Vagina (tissue), 2 donors: ENCODE data around the gene GSTK1. TPM values are rescaled to one million over a fixed set of nuclear protein-coding genes. Genes with fewer than 3 reads are reported as not detected.

Experiments used
- DNase-seq, 2 donors: peaks; one replicate each; pipeline ENCODE4 v3.0.0-alpha.2; 2017; ENCODE audit errors: extremely low spot score in 2 of 2
- H3K27ac ChIP-seq: fragments of 200-600 bp; sonication (generic); one replicate; pipeline ENCODE4 v1.5.1; 2019
- H3K27me3 ChIP-seq: fragments of 200-600 bp; sonication (generic); one replicate; pipeline ENCODE4 v1.5.1; 2019
- H3K36me3 ChIP-seq, 2 donors: fragments of 200-600 bp; sonication (generic); one replicate each; pipeline ENCODE4 v1.5.1; 2017 to 2019
- H3K4me1 ChIP-seq: fragments of 200-600 bp; sonication (generic); one replicate; pipeline ENCODE4 v1.5.1; 2019
- H3K4me3 ChIP-seq, 2 donors: fragments of 200-600 bp; sonication (generic); 1 replicate in 1 of 2; 2 replicates in 1 of 2; pipeline ENCODE4 v1.5.1; 2016 to 2019
- H3K9me3 ChIP-seq: fragments of 200-600 bp; sonication (generic); one replicate; pipeline ENCODE4 v1.5.1; 2019
- POLR2A ChIP-seq, 2 donors: fragments of 450-650 bp; IDR thresholded peaks; one replicate each; pipeline ENCODE4 v1.6.1; 2017; ENCODE audit warnings: antibody characterized with exemption in 2 of 2, mild to moderate bottlenecking in 2 of 2, moderate library complexity in 2 of 2
- POLR2AphosphoS5 ChIP-seq, 2 donors: sonication (generic); formaldehyde crosslinking; IDR thresholded peaks; one replicate each; pipeline ENCODE4 v1.9.0; 2017; ENCODE audit warnings: antibody characterized with exemption in 2 of 2, mild to moderate bottlenecking in 2 of 2, low read depth in 1 of 2; ENCODE audit not compliant: insufficient read depth in 1 of 2
- intact Hi-C: fragments of 100-400 bp; cut with DNase I; formaldehyde crosslinking; loops from one replicate; pipeline ENCODE4 v1.15.1; 2023
- total RNA-seq: library from RNA; depleted of rRNA; stranded (reverse); fragments of >200 nt; gene quantifications from one replicate; pipeline ENCODE4 v1.2.3, GENCODE V29; 2016
- TF ChIP-seq, protein P1 (sequence below), 3 experiments: fragments of 450-650 bp in 2 of 3; fragments of 200-600 bp in 1 of 3; sonication (generic) in 1 of 3; IDR thresholded peaks; one replicate each; pipeline ENCODE4 v1.5.1; 2017 to 2019; ENCODE audit warnings: antibody characterized with exemption in 3 of 3, mild to moderate bottlenecking in 2 of 3, moderate library complexity in 2 of 3

GSTK1 gene
- total RNA-seq, 1 donor from 2014 or later, result 127 TPM

DNA sequence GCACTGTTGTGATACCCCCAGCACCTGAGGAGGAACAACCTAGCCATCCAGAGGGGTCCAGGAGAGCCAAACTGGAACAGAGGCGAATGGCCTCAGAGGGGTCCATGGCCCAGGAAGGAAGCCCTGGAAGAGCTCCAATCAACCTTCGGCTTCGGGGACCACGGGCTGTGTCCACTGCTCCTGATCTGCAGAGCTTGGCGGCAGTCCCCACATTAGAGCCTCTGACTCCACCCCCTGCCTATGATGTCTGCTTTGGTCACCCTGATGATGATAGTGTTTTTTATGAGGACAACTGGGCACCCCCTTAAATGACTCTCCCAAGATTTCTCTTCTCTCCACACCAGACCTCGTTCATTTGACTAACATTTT is 23.3 kb downstream of the GSTK1 start:
- TF ChIP-seq, protein P1, sequence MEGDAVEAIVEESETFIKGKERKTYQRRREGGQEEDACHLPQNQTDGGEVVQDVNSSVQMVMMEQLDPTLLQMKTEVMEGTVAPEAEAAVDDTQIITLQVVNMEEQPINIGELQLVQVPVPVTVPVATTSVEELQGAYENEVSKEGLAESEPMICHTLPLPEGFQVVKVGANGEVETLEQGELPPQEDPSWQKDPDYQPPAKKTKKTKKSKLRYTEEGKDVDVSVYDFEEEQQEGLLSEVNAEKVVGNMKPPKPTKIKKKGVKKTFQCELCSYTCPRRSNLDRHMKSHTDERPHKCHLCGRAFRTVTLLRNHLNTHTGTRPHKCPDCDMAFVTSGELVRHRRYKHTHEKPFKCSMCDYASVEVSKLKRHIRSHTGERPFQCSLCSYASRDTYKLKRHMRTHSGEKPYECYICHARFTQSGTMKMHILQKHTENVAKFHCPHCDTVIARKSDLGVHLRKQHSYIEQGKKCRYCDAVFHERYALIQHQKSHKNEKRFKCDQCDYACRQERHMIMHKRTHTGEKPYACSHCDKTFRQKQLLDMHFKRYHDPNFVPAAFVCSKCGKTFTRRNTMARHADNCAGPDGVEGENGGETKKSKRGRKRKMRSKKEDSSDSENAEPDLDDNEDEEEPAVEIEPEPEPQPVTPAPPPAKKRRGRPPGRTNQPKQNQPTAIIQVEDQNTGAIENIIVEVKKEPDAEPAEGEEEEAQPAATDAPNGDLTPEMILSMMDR (IDR thresholded peaks at IDR 0.05), result no peak
- TF ChIP-seq POLR2AphosphoS5 (IDR thresholded peaks at IDR 0.05; ENCODE audit: insufficient read depth in 1 of 2, low read depth in 1 of 2) (no peak), POLR2A (IDR thresholded peaks at IDR 0.05) (no peak)
- Histone ChIP-seq H3K36me3 (peaks cover 0 to under 1% of the 10 kb centered on the region in 2 donors), H3K4me1 (peaks cover 31% of the 10 kb centered on the region), H3K27ac (no peak overlapping the region), H3K4me3 (no peak overlapping the region), H3K9me3 (no peaks in the 10 kb centered on the region), H3K27me3 (no peaks in the 10 kb centered on the region)
- no peak for DNase-seq
- intact Hi-C loops, result loop anchor here (5.0 kb wide), 1 partner anchor 96 kb away; the partner anchor contains the start of gene ZYX

DNA sequence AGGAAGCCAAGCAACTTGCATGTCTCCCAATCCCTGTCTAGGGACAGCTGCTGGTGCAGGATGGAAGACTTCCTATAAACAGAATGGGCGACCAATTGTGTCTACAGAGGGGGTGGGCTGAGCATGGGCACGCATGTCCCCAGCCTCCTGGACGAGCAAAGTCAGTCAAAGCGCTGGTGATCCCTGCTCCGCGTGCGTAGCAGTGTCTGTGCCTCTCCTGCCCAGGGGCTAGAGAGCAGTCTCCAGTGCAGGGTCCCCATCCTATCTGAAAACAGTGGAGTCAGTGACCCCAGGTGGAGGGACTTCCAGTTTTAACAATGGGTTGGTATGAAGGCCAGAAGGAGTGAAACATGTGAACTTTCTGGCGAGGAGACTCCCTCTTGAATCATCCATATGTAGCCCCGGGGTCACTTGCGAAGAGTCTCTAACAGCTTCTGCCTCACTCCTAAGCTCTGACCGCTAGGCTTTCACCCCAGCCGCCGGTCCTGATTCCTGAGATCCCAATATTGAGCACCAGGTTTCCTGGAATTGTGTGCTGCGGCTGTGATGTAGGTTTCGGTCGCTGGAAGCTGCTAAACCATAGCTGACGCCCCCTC is 24.2 kb downstream of the GSTK1 start:
- Histone ChIP-seq H3K4me1 (peaks cover 31% of the 10 kb centered on the region), H3K27me3 (no peaks in the 10 kb centered on the region), H3K27ac (peak overlapping the region; percentile 81), H3K9me3 (no peaks in the 10 kb centered on the region), H3K4me3 (peak overlapping the region; percentile 85 to 86), H3K36me3 (peaks cover 0 to 9% of the 10 kb centered on the region in 2 donors)
- intact Hi-C loops, result loop anchor here (5.0 kb wide), 1 partner anchor 95 kb away; the partner anchor contains the start of gene ZYX
- DNase-seq, result no peak
- TF ChIP-seq, protein P1 (IDR thresholded peaks at IDR 0.05), result no peak
- TF ChIP-seq POLR2A (IDR thresholded peaks at IDR 0.05) (no peak), POLR2AphosphoS5 (IDR thresholded peaks at IDR 0.05; ENCODE audit: insufficient read depth in 1 of 2, low read depth in 1 of 2) (no peak)

DNA sequence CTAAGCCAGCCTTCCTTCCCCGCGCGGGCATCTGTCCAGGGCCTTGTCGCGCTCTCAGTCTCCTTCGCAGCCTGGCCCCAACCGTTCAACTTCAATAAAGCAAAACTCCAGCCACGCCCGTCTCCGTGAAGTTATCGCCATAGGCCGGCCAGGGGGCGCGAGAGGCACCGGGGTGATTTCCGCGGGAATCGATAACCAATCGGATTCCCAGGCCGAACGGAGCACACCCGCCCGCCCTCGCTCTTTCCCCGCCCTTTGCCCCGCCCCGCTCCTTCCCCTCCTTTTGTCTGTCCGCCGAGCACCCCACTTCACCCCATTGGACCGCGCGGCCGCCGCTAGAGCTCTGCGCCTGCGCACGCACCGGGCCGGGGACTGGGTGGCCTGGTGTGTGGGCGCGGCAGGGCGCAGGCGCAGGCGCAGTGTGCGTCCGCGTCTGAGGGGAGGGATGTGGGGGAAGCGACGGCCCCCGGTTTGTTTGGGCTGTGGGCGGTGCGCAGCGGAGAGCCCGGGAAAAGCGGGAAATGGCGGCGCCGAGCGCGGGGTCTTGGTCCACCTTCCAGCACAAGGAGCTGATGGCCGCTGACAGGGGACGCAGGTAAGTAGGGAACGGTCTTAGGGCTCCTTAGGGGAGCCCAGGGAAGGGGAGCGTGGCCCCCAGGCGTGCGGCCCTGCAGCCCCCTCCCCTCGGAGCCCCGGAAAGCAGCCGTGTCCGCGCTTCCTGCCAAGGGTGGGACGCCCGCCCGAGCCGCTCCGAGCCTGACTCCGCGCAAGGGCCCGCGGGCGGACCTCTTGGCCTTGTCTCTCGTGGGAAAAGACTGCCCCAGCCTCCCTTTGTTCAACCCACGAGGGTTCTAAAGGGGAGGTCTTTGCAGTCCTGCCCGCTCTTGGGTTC is 24.9 kb downstream of the GSTK1 start, which contains the start of gene CASP2:
CASP2 (plus strand) TSS at position 417 of the 892 bp plus-strand sequence; CDS start at position 522, 105 bp downstream.
- no peaks in the 10 kb centered on the region for H3K27me3 ChIP-seq
- peaks cover 0 to 17% of the 10 kb centered on the region in 2 donors for H3K36me3 ChIP-seq
- peaks cover 31% of the 10 kb centered on the region for H3K4me1 ChIP-seq
- H3K4me3 ChIP-seq, result peak within 1 kb of the TSS; percentile 85 to 86
- peak in 1 of 2 donors; percentile 36 for TF ChIP-seq POLR2A (IDR thresholded peaks at IDR 0.05)
- TF ChIP-seq POLR2AphosphoS5 (IDR thresholded peaks at IDR 0.05; ENCODE audit: insufficient read depth in 1 of 2, low read depth in 1 of 2), result peak; percentile 36 to 93
- TF ChIP-seq, protein P1 (IDR thresholded peaks at IDR 0.05), result no peak
- intact Hi-C loops, result loop anchor here (5.0 kb wide), 1 partner anchor 94 kb away; the partner anchor contains the start of gene ZYX
- no peaks in the 10 kb centered on the region for H3K9me3 ChIP-seq
- H3K27ac ChIP-seq, result peak within 1 kb of the TSS; percentile 81
- peak in 1 of 2 donors; percentile 95 for DNase-seq

DNA sequence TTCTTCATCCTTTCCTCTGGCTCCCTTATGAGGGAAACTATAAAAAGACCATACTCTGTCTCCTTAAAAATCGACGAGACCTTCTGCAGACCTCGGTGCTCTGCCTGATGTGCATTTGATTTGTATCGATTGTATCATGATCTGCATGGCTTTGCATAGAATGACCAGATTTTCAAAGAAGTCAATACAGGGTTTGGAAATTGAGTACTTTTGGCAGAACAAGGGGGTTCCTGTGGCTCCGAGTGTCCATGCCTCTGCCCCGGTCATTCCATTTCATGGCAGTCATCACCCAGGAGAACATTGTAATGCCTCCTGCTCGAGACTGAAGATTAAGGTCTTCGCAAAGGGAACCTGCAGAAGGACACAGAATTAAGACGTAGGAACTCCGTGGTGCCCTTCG is 25.6 kb downstream of the GSTK1 start:
- no peak for DNase-seq
- H3K4me1 ChIP-seq, result peaks cover 31% of the 10 kb centered on the region
- no peaks in the 10 kb centered on the region for H3K9me3 ChIP-seq
- peak overlapping the region; percentile 81 for H3K27ac ChIP-seq
- H3K27me3 ChIP-seq, result no peaks in the 10 kb centered on the region
- intact Hi-C loops, result loop anchor here (5.0 kb wide), 1 partner anchor 93 kb away; the partner anchor contains the start of gene ZYX
- TF ChIP-seq POLR2AphosphoS5 (IDR thresholded peaks at IDR 0.05; ENCODE audit: insufficient read depth in 1 of 2, low read depth in 1 of 2), result no peak
- TF ChIP-seq, protein P1 (IDR thresholded peaks at IDR 0.05), result no peak
- TF ChIP-seq POLR2A (IDR thresholded peaks at IDR 0.05), result no peak
- H3K4me3 ChIP-seq, result peak overlapping the region; percentile 85 to 86
- H3K36me3 ChIP-seq, result peaks cover 0 to 23% of the 10 kb centered on the region in 2 donors
